T-helper 2 cell treated with Interferon-gamma antibody and Interleukin-4, amounts not matched to agents 5 μg/mL and 100 μg/mL, for 36 hours (primary cell): Measurements from ENCODE around the gene LMOD3.

Experiments used
- DNase-seq: peaks from one replicate; pipeline ENCODE4 v3.0.0; 2021; ENCODE audit warnings: low spot score
- H3K27ac Mint-ChIP-seq: one replicate; pipeline ENCODE4 v1.8.0; 2021; ENCODE audit warnings: mild to moderate bottlenecking, mixed read lengths
- H3K27me3 Mint-ChIP-seq: one replicate; pipeline ENCODE4 v1.8.0; 2021; ENCODE audit warnings: low read depth, mixed read lengths
- H3K36me3 Mint-ChIP-seq: one replicate; pipeline ENCODE4 v1.8.0; 2021; ENCODE audit warnings: low read depth, mixed read lengths
- H3K4me1 Mint-ChIP-seq: one replicate; pipeline ENCODE4 v1.8.0; 2021; ENCODE audit warnings: low read depth, mixed read lengths
- H3K4me3 Mint-ChIP-seq: one replicate; pipeline ENCODE4 v1.8.0; 2022; ENCODE audit warnings: mild to moderate bottlenecking, moderate library complexity, mixed read lengths
- H3K9me3 Mint-ChIP-seq: one replicate; pipeline ENCODE4 v1.8.0; 2021; ENCODE audit warnings: mixed read lengths

Gene LMOD3

GRCh38 chr3:69142090-69142489 is 19.7 kb upstream of the LMOD3 start:
- no peaks in the 10 kb centered on the region for H3K4me1 Mint-ChIP-seq
- H3K36me3 Mint-ChIP-seq: no peaks in the 10 kb centered on the region
- H3K27me3 Mint-ChIP-seq: peaks cover 26% of the 10 kb centered on the region
- no peak overlapping the region for H3K27ac Mint-ChIP-seq
- DNase-seq: no peak
- H3K9me3 Mint-ChIP-seq: no peaks in the 10 kb centered on the region
- no peak overlapping the region for H3K4me3 Mint-ChIP-seq

- Mint-ChIP-seq H3K4me1 (no peaks in the 10 kb centered on the region), H3K36me3 (no peaks in the 10 kb centered on the region), H3K27me3 (peaks cover 32% of the 10 kb centered on the region), H3K27ac (no peak overlapping the region), H3K4me3 (no peak overlapping the region), H3K9me3 (no peaks in the 10 kb centered on the region)
- no peak for DNase-seq
Observed at GRCh38 chr3:69141313-69141712, 18.9 kb upstream of the LMOD3 start.

- Mint-ChIP-seq H3K9me3 (no peaks in the 10 kb centered on the region), H3K36me3 (no peaks in the 10 kb centered on the region), H3K27me3 (peaks cover 33% of the 10 kb centered on the region)
Observed at GRCh38 chr3:69137412-69137811, 15.0 kb upstream of the LMOD3 start.

GRCh38 chr3:69137005-69137404 is 14.6 kb upstream of the LMOD3 start:
- Mint-ChIP-seq H3K9me3 (no peaks in the 10 kb centered on the region), H3K27me3 (peaks cover 33% of the 10 kb centered on the region), H3K27ac (no peak overlapping the region), H3K4me3 (no peak overlapping the region), H3K4me1 (no peaks in the 10 kb centered on the region), H3K36me3 (no peaks in the 10 kb centered on the region)
- no peak for DNase-seq

More at GRCh38 chr3:69137412-69137811, 15.0 kb upstream of the LMOD3 start:
- H3K27ac Mint-ChIP-seq: no peak overlapping the region
- DNase-seq: no peak
- H3K4me1 Mint-ChIP-seq: no peaks in the 10 kb centered on the region
- no peak overlapping the region for H3K4me3 Mint-ChIP-seq

- peaks cover 17% of the 10 kb centered on the region for H3K27me3 Mint-ChIP-seq
- H3K36me3 Mint-ChIP-seq: no peaks in the 10 kb centered on the region
- no peak overlapping the region for H3K27ac Mint-ChIP-seq
- no peaks in the 10 kb centered on the region for H3K9me3 Mint-ChIP-seq
- DNase-seq: no peak
- H3K4me3 Mint-ChIP-seq: no peak overlapping the region
- no peaks in the 10 kb centered on the region for H3K4me1 Mint-ChIP-seq
Observed at GRCh38 chr3:69130689-69131088, 8.3 kb upstream of the LMOD3 start.

- Mint-ChIP-seq H3K4me1 (no peaks in the 10 kb centered on the region), H3K9me3 (no peaks in the 10 kb centered on the region), H3K27ac (no peak overlapping the region), H3K27me3 (peaks cover 16% of the 10 kb centered on the region), H3K36me3 (no peaks in the 10 kb centered on the region), H3K4me3 (no peak overlapping the region)
- DNase-seq: no peak
Observed at GRCh38 chr3:69129531-69129930, 7.1 kb upstream of the LMOD3 start.

GRCh38 chr3:69128509-69128908 is 6.1 kb upstream of the LMOD3 start:
- no peak overlapping the region for H3K4me3 Mint-ChIP-seq
- peaks cover 19% of the 10 kb centered on the region for H3K27me3 Mint-ChIP-seq
- H3K27ac Mint-ChIP-seq: no peak overlapping the region

GRCh38 chr3:69126999-69127398 is 4.6 kb upstream of the LMOD3 start:
- Mint-ChIP-seq H3K4me3 (no peak overlapping the region), H3K27me3 (peaks cover 19% of the 10 kb centered on the region), H3K36me3 (no peaks in the 10 kb centered on the region), H3K9me3 (no peaks in the 10 kb centered on the region), H3K4me1 (no peaks in the 10 kb centered on the region), H3K27ac (no peak overlapping the region)
- DNase-seq: no peak

More at GRCh38 chr3:69128509-69128908, 6.1 kb upstream of the LMOD3 start:
- H3K4me1 Mint-ChIP-seq: no peaks in the 10 kb centered on the region
- DNase-seq: no peak
- no peaks in the 10 kb centered on the region for H3K36me3 Mint-ChIP-seq
- no peaks in the 10 kb centered on the region for H3K9me3 Mint-ChIP-seq

- no peak for DNase-seq
- no peaks in the 10 kb centered on the region for H3K36me3 Mint-ChIP-seq
- H3K27ac Mint-ChIP-seq: no peak overlapping the region
- no peaks in the 10 kb centered on the region for H3K9me3 Mint-ChIP-seq
- peaks cover 19% of the 10 kb centered on the region for H3K27me3 Mint-ChIP-seq
- no peak overlapping the region for H3K4me3 Mint-ChIP-seq
- no peaks in the 10 kb centered on the region for H3K4me1 Mint-ChIP-seq
Observed at GRCh38 chr3:69126216-69126615, 3.8 kb upstream of the LMOD3 start.

GRCh38 chr3:69121950-69122349 is 445 bp downstream of the LMOD3 start:
- H3K27ac Mint-ChIP-seq: no peak overlapping the region
- H3K36me3 Mint-ChIP-seq: no peaks in the 10 kb centered on the region
- no peak overlapping the region for H3K4me3 Mint-ChIP-seq
- DNase-seq: no peak
- peaks cover 10% of the 10 kb centered on the region for H3K27me3 Mint-ChIP-seq
- no peaks in the 10 kb centered on the region for H3K9me3 Mint-ChIP-seq
- no peaks in the 10 kb centered on the region for H3K4me1 Mint-ChIP-seq

GRCh38 chr3:69121513-69121912 is 882 bp downstream of the LMOD3 start:
- DNase-seq: no peak
- Mint-ChIP-seq H3K27ac (no peak overlapping the region), H3K4me1 (no peaks in the 10 kb centered on the region), H3K9me3 (no peaks in the 10 kb centered on the region), H3K36me3 (no peaks in the 10 kb centered on the region), H3K4me3 (no peak overlapping the region), H3K27me3 (peaks cover 7% of the 10 kb centered on the region)

GRCh38 chr3:69120879-69121464 is 1.4 kb downstream of the LMOD3 start:
- Mint-ChIP-seq H3K27ac (no peak overlapping the region), H3K4me3 (no peak overlapping the region), H3K4me1 (no peaks in the 10 kb centered on the region), H3K36me3 (no peaks in the 10 kb centered on the region), H3K27me3 (peaks cover 3% of the 10 kb centered on the region), H3K9me3 (no peaks in the 10 kb centered on the region)
- peak; percentile 69 for DNase-seq

- H3K9me3 Mint-ChIP-seq: no peaks in the 10 kb centered on the region
- no peak overlapping the region for H3K4me3 Mint-ChIP-seq
- no peak for DNase-seq
- H3K4me1 Mint-ChIP-seq: no peaks in the 10 kb centered on the region
- no peak overlapping the region for H3K27ac Mint-ChIP-seq
- H3K27me3 Mint-ChIP-seq: peaks cover 3% of the 10 kb centered on the region
- no peaks in the 10 kb centered on the region for H3K36me3 Mint-ChIP-seq
Observed at GRCh38 chr3:69119681-69120080, 2.7 kb downstream of the LMOD3 start.

GRCh38 chr3:69119138-69119537 is 3.3 kb downstream of the LMOD3 start:
- H3K4me1 Mint-ChIP-seq: no peaks in the 10 kb centered on the region
- no peaks in the 10 kb centered on the region for H3K36me3 Mint-ChIP-seq

GRCh38 chr3:69118555-69118954 is 3.8 kb downstream of the LMOD3 start:
- Mint-ChIP-seq H3K4me3 (no peak overlapping the region), H3K4me1 (no peaks in the 10 kb centered on the region), H3K36me3 (no peaks in the 10 kb centered on the region), H3K27ac (no peak overlapping the region), H3K27me3 (no peaks in the 10 kb centered on the region), H3K9me3 (no peaks in the 10 kb centered on the region)
- DNase-seq: no peak

More at GRCh38 chr3:69119138-69119537, 3.3 kb downstream of the LMOD3 start:
- Mint-ChIP-seq H3K9me3 (no peaks in the 10 kb centered on the region), H3K27ac (no peak overlapping the region), H3K4me3 (no peak overlapping the region), H3K27me3 (peaks cover 3% of the 10 kb centered on the region)
- no peak for DNase-seq
